Measurements from ENCODE around the gene SULT2B1.
A peak's percentile ranks its signal among the peaks of the same experiment; 100 is the strongest.
"Not testable (repeated sequence)": the region's sequence is repeated elsewhere in the genome, so short reads cannot be mapped to it uniquely, and the experiment has no call there.

The SULT2B1 gene

GRCh38 chr19:48628486-48629296 is 76.7 kb downstream of the SULT2B1 start:
- H3K27ac ChIP-seq (ENCODE audit: low read length): no peak overlapping the region
- peaks cover 11% of the 10 kb centered on the region; the same call in 1 of the 2 replicates for H3K4me1 ChIP-seq (ENCODE audit: insufficient read depth, low read length)
- H3K9me3 ChIP-seq (ENCODE audit: insufficient read depth, low read depth, low read length): no peaks in the 10 kb centered on the region
- H3K9ac ChIP-seq (ENCODE audit: low read depth, low read length): no peak overlapping the region
- no peak overlapping the region for H3K4me3 ChIP-seq (ENCODE audit: low read length)
- no peaks in the 10 kb centered on the region for H3K36me3 ChIP-seq (ENCODE audit: insufficient read depth, low read depth, low read length)
- H3K27me3 ChIP-seq (ENCODE audit: insufficient read depth, low read length): no peaks in the 10 kb centered on the region

- H3K27ac ChIP-seq (ENCODE audit: low read length): no peak overlapping the region
Measured at GRCh38 chr19:48629297-48629598, 77.3 kb downstream of the SULT2B1 start.

GRCh38 chr19:48629599-48630295 is 77.8 kb downstream of the SULT2B1 start:
- H3K9ac ChIP-seq (ENCODE audit: low read depth, low read length): peak overlapping the region; percentile 68; the same call in 1 of the 2 replicates
- H3K27ac ChIP-seq (ENCODE audit: low read length): peak overlapping the region; percentile 4
- H3K36me3 ChIP-seq (ENCODE audit: insufficient read depth, low read depth, low read length): no peaks in the 10 kb centered on the region
- peaks cover 17% of the 10 kb centered on the region; the same call in 1 of the 2 replicates for H3K4me1 ChIP-seq (ENCODE audit: insufficient read depth, low read length)
- H3K4me3 ChIP-seq (ENCODE audit: low read length): peak overlapping the region; percentile 56; the same call in 1 of the 2 replicates
- H3K27me3 ChIP-seq (ENCODE audit: insufficient read depth, low read length): no peaks in the 10 kb centered on the region
- H3K9me3 ChIP-seq (ENCODE audit: insufficient read depth, low read depth, low read length): no peaks in the 10 kb centered on the region

More at GRCh38 chr19:48629297-48629598, 77.3 kb downstream of the SULT2B1 start:
- no peaks in the 10 kb centered on the region for H3K36me3 ChIP-seq (ENCODE audit: insufficient read depth, low read depth, low read length)
- no peaks in the 10 kb centered on the region for H3K9me3 ChIP-seq (ENCODE audit: insufficient read depth, low read depth, low read length)
- peak overlapping the region; percentile 16; the same call in 1 of the 2 replicates for H3K4me3 ChIP-seq (ENCODE audit: low read length)
- no peaks in the 10 kb centered on the region for H3K27me3 ChIP-seq (ENCODE audit: insufficient read depth, low read length)
- H3K4me1 ChIP-seq (ENCODE audit: insufficient read depth, low read length): peaks cover 15% of the 10 kb centered on the region; the same call in 1 of the 2 replicates
- no peak overlapping the region; the same call in 1 of the 2 replicates for H3K9ac ChIP-seq (ENCODE audit: low read depth, low read length)

- Histone ChIP-seq H3K9ac (ENCODE audit: low read depth, low read length) (peak overlapping the region; percentile 68; the same call in 1 of the 2 replicates), H3K27ac (ENCODE audit: low read length) (peak overlapping the region; percentile 36), H3K4me3 (ENCODE audit: low read length) (peak overlapping the region; percentile 56), H3K4me1 (ENCODE audit: insufficient read depth, low read length) (peaks cover 17% of the 10 kb centered on the region; the same call in 1 of the 2 replicates), H3K9me3 (ENCODE audit: insufficient read depth, low read depth, low read length) (no peaks in the 10 kb centered on the region), H3K36me3 (ENCODE audit: insufficient read depth, low read depth, low read length) (no peaks in the 10 kb centered on the region), H3K27me3 (ENCODE audit: insufficient read depth, low read length) (no peaks in the 10 kb centered on the region)
Measured at GRCh38 chr19:48630296-48631063, 78.5 kb downstream of the SULT2B1 start.

GRCh38 chr19:48631225-48631624 is 79.3 kb downstream of the SULT2B1 start:
- Histone ChIP-seq H3K4me1 (ENCODE audit: insufficient read depth, low read length) (peaks cover 17% of the 10 kb centered on the region; the same call in 1 of the 2 replicates), H3K9ac (ENCODE audit: low read depth, low read length) (peak overlapping the region; percentile 68; the same call in 1 of the 2 replicates), H3K36me3 (ENCODE audit: insufficient read depth, low read depth, low read length) (no peaks in the 10 kb centered on the region), H3K9me3 (ENCODE audit: insufficient read depth, low read depth, low read length) (no peaks in the 10 kb centered on the region), H3K4me3 (ENCODE audit: low read length) (peak overlapping the region; percentile 56), H3K27ac (ENCODE audit: low read length) (peak overlapping the region; percentile 36), H3K27me3 (ENCODE audit: insufficient read depth, low read length) (peaks cover 6% of the 10 kb centered on the region; the same call in 1 of the 2 replicates)

- not testable (repeated sequence) for H3K9me3 ChIP-seq (ENCODE audit: insufficient read depth, low read depth, low read length); H3K27ac ChIP-seq (ENCODE audit: low read length); H3K36me3 ChIP-seq (ENCODE audit: insufficient read depth, low read depth, low read length); H3K4me3 ChIP-seq (ENCODE audit: low read length); H3K9ac ChIP-seq (ENCODE audit: low read depth, low read length)
- Histone ChIP-seq H3K27me3 (ENCODE audit: insufficient read depth, low read length) (peaks cover 12% of the 10 kb centered on the region; the same call in 1 of the 2 replicates), H3K4me1 (ENCODE audit: insufficient read depth, low read length) (peaks cover 17% of the 10 kb centered on the region; the same call in 1 of the 2 replicates)
Measured at GRCh38 chr19:48632286-48632685, 80.3 kb downstream of the SULT2B1 start.

GRCh38 chr19:48632692-48633147 is 80.7 kb downstream of the SULT2B1 start:
- no peak overlapping the region for H3K9ac ChIP-seq (ENCODE audit: low read depth, low read length)
- peaks cover 17% of the 10 kb centered on the region; the same call in 1 of the 2 replicates for H3K4me1 ChIP-seq (ENCODE audit: insufficient read depth, low read length)
- no peak overlapping the region for H3K4me3 ChIP-seq (ENCODE audit: low read length)
- peaks cover 12% of the 10 kb centered on the region; the same call in 1 of the 2 replicates for H3K27me3 ChIP-seq (ENCODE audit: insufficient read depth, low read length)
- H3K9me3 ChIP-seq (ENCODE audit: insufficient read depth, low read depth, low read length): no peaks in the 10 kb centered on the region
- no peaks in the 10 kb centered on the region for H3K36me3 ChIP-seq (ENCODE audit: insufficient read depth, low read depth, low read length)
- H3K27ac ChIP-seq (ENCODE audit: low read length): no peak overlapping the region

GRCh38 chr19:48633148-48634035 is 81.4 kb downstream of the SULT2B1 start:
- peaks cover 18% of the 10 kb centered on the region; the same call in 1 of the 2 replicates for H3K4me1 ChIP-seq (ENCODE audit: insufficient read depth, low read length)
- H3K27me3 ChIP-seq (ENCODE audit: insufficient read depth, low read length): peaks cover 12% of the 10 kb centered on the region; the same call in 1 of the 2 replicates
- no peaks in the 10 kb centered on the region for H3K9me3 ChIP-seq (ENCODE audit: insufficient read depth, low read depth, low read length)
- no peak overlapping the region for H3K27ac ChIP-seq (ENCODE audit: low read length)
- H3K36me3 ChIP-seq (ENCODE audit: insufficient read depth, low read depth, low read length): peaks cover under 1% of the 10 kb centered on the region; the same call in 1 of the 2 replicates
- no peak overlapping the region for H3K9ac ChIP-seq (ENCODE audit: low read depth, low read length)
- H3K4me3 ChIP-seq (ENCODE audit: low read length): no peak overlapping the region

- Histone ChIP-seq H3K9ac (ENCODE audit: low read depth, low read length) (peak overlapping the region; percentile 33; the same call in 1 of the 2 replicates), H3K36me3 (ENCODE audit: insufficient read depth, low read depth, low read length) (peaks cover 5% of the 10 kb centered on the region; the same call in 1 of the 2 replicates), H3K27me3 (ENCODE audit: insufficient read depth, low read length) (peaks cover 12% of the 10 kb centered on the region; the same call in 1 of the 2 replicates), H3K4me3 (ENCODE audit: low read length) (peak overlapping the region; percentile 22), H3K4me1 (ENCODE audit: insufficient read depth, low read length) (peaks cover 22% of the 10 kb centered on the region; the same call in 1 of the 2 replicates), H3K9me3 (ENCODE audit: insufficient read depth, low read depth, low read length) (no peaks in the 10 kb centered on the region), H3K27ac (ENCODE audit: low read length) (no peak overlapping the region)
Measured at GRCh38 chr19:48634036-48634342, 82.0 kb downstream of the SULT2B1 start.

GRCh38 chr19:48634424-48635262 is 82.7 kb downstream of the SULT2B1 start:
- no peak overlapping the region for H3K27ac ChIP-seq (ENCODE audit: low read length)
- H3K9ac ChIP-seq (ENCODE audit: low read depth, low read length): peak overlapping the region; percentile 61; the same call in 1 of the 2 replicates
- H3K4me1 ChIP-seq (ENCODE audit: insufficient read depth, low read length): peaks cover 22% of the 10 kb centered on the region; the same call in 1 of the 2 replicates

More at GRCh38 chr19:48634424-48635262, 82.7 kb downstream of the SULT2B1 start:
- Histone ChIP-seq H3K4me3 (ENCODE audit: low read length) (peak overlapping the region; percentile 50), H3K9me3 (ENCODE audit: insufficient read depth, low read depth, low read length) (no peaks in the 10 kb centered on the region), H3K27me3 (ENCODE audit: insufficient read depth, low read length) (peaks cover 12% of the 10 kb centered on the region; the same call in 1 of the 2 replicates), H3K36me3 (ENCODE audit: insufficient read depth, low read depth, low read length) (peaks cover 10% of the 10 kb centered on the region; the same call in 1 of the 2 replicates)
